Smooth muscle cell (in vitro differentiated cells): ENCODE results near the gene TIGD6. TPM values are rescaled to one million over a fixed set of nuclear protein-coding genes. Genes with fewer than 3 reads are reported as not detected.

Source experiments
- DNase-seq: peaks from one replicate; lab custom pipeline; 2025; ENCODE audit not compliant: unreplicated experiment; lab: John Stamatoyannopoulos, UW
- H2AFZ ChIP-seq: fragments of 200-600 bp; sonication (generic); 2 replicates; pipeline ENCODE4 v1.6.0; 2016; ENCODE audit warnings: antibody characterized with exemption, low read depth, mild to moderate bottlenecking
- H3F3A ChIP-seq: fragments of 200-600 bp; sonication (generic); 2 replicates; pipeline ENCODE4 v1.6.0; 2017; ENCODE audit warnings: antibody characterized with exemption, low read depth
- H3K27ac ChIP-seq: fragments of 200-600 bp; sonication (generic); 2 replicates; pipeline ENCODE4 v1.5.1; 2016; ENCODE audit warnings: low read depth, mild to moderate bottlenecking
- H3K27me3 ChIP-seq: fragments of 200-600 bp; sonication (generic); 2 replicates; pipeline ENCODE4 v1.6.1; 2016; ENCODE audit warnings: low read depth, mild to moderate bottlenecking
- H3K36me3 ChIP-seq: fragments of 200-600 bp; sonication (generic); 2 replicates; pipeline ENCODE4 v1.5.1; 2016; ENCODE audit warnings: low read depth
- H3K4me1 ChIP-seq: fragments of 200-600 bp; sonication (generic); 2 replicates; pipeline ENCODE4 v1.5.1; 2016; ENCODE audit warnings: low read depth
- H3K4me2 ChIP-seq: fragments of 200-600 bp; sonication (generic); 2 replicates; pipeline ENCODE4 v1.6.0; 2016; ENCODE audit warnings: mild to moderate bottlenecking
- H3K4me3 ChIP-seq: fragments of 200-600 bp; sonication (generic); 2 replicates; pipeline ENCODE4 v1.5.1; 2016; ENCODE audit warnings: mild to moderate bottlenecking
- H3K79me2 ChIP-seq: fragments of 200-600 bp; sonication (generic); 2 replicates; pipeline ENCODE4 v1.6.0; 2016; ENCODE audit warnings: low read depth, mild to moderate bottlenecking
- H3K9ac ChIP-seq: fragments of 200-600 bp; sonication (generic); 2 replicates; pipeline ENCODE4 v1.6.0; 2016; ENCODE audit warnings: low read depth
- H3K9me3 ChIP-seq: fragments of 200-600 bp; sonication (generic); replicated peaks from 2 replicates; pipeline ENCODE4 v1.5.1; 2016; ENCODE audit warnings: low read depth
- H4K20me1 ChIP-seq: fragments of 200-600 bp; sonication (generic); 2 replicates; pipeline ENCODE4 v1.6.0; 2016; ENCODE audit warnings: low read depth
- CTCF ChIP-seq: fragments of 200-600 bp; sonication (generic); IDR thresholded peaks from 2 replicates; pipeline ENCODE4 v1.5.1; 2017; ENCODE audit warnings: borderline replicate concordance, mild to moderate bottlenecking, antibody characterized with exemption; ENCODE audit not compliant: insufficient read depth, poor library complexity, severe bottlenecking
- WGBS: methylation state at CpG from one replicate; pipeline ENCODE4 v1.1.7; 2016; ENCODE audit warnings: low lambda C conversion rate; 5-methylcytosine and 5-hydroxymethylcytosine counted together
- polyA plus RNA-seq: library from polyadenylated mRNA; unstranded; fragments of >200 nt; fragmentation: Nextera tagmentation; extraction: Ambion mirVana; gene quantifications from 2 replicates; pipeline ENCODE4 v1.2.1, GENCODE V29; 2016
- total RNA-seq: library from RNA; depleted of rRNA; stranded (reverse); fragments of >200 nt; gene quantifications from 2 replicates; pipeline ENCODE4 v1.2.3, GENCODE V29; 2014

Gene TIGD6
- total and polyA plus RNA-seq, 2 experiments from 2014 or later: 3.6 to 5.1 TPM

- no peaks in the 10 kb centered on the region for H4K20me1 ChIP-seq
- no peak for TF ChIP-seq CTCF
- H3K79me2 ChIP-seq: peaks cover 18% of the 10 kb centered on the region
- H2AFZ ChIP-seq: no peak overlapping the region
- WGBS: 92% methylated on average over 14 of the region's 14 CpGs
- H3K9ac ChIP-seq: no peak overlapping the region
- no peak overlapping the region for H3K4me2 ChIP-seq
- no peak overlapping the region for H3K4me3 ChIP-seq
- H3K9me3 ChIP-seq: no peaks in the 10 kb centered on the region
- peaks cover 9% of the 10 kb centered on the region for H3K4me1 ChIP-seq
- H3F3A ChIP-seq: no peaks in the 10 kb centered on the region
- no peak for DNase-seq
- peaks cover 3% of the 10 kb centered on the region for H3K36me3 ChIP-seq
- H3K27me3 ChIP-seq: no peaks in the 10 kb centered on the region
- H3K27ac ChIP-seq: no peak overlapping the region
Measured at GRCh38 chr5:149995385-149996204, 4.9 kb downstream of the TIGD6 start.

GRCh38 chr5:149993471-149993870, 7.0 kb downstream of the TIGD6 start:
- Histone ChIP-seq H4K20me1 (no peaks in the 10 kb centered on the region), H3F3A (no peaks in the 10 kb centered on the region), H2AFZ (no peak overlapping the region), H3K79me2 (peaks cover 1% of the 10 kb centered on the region), H3K9ac (no peak overlapping the region), H3K9me3 (no peaks in the 10 kb centered on the region), H3K36me3 (peaks cover 3% of the 10 kb centered on the region), H3K4me3 (no peak overlapping the region), H3K27me3 (no peaks in the 10 kb centered on the region), H3K4me1 (no peaks in the 10 kb centered on the region), H3K4me2 (no peak overlapping the region), H3K27ac (no peak overlapping the region)
- TF ChIP-seq CTCF: no peak
- no peak for DNase-seq
- 93% methylated on average over 3 of the region's 3 CpGs for WGBS

- no peak overlapping the region for H3K4me2 ChIP-seq
- H2AFZ ChIP-seq: no peak overlapping the region
- no peaks in the 10 kb centered on the region for H3K79me2 ChIP-seq
- no peaks in the 10 kb centered on the region for H3K4me1 ChIP-seq
- no peaks in the 10 kb centered on the region for H3K36me3 ChIP-seq
- H3F3A ChIP-seq: no peaks in the 10 kb centered on the region
- 33% methylated on average over 4 of the region's 4 CpGs for WGBS
- peak; percentile 95 for TF ChIP-seq CTCF
- H3K9me3 ChIP-seq: no peaks in the 10 kb centered on the region
- no peak overlapping the region for H3K4me3 ChIP-seq
- no peak for DNase-seq
- no peaks in the 10 kb centered on the region for H3K27me3 ChIP-seq
- H3K27ac ChIP-seq: peak overlapping the region; percentile 28
- no peak overlapping the region for H3K9ac ChIP-seq
- H4K20me1 ChIP-seq: no peaks in the 10 kb centered on the region
Measured at GRCh38 chr5:149990518-149991376, 9.7 kb downstream of the TIGD6 start.
